ENCODE data around the gene CERS2. TPM values are rescaled to one million over a fixed set of nuclear protein-coding genes. Genes with fewer than 3 reads are reported as not detected.

CERS2 gene
- total and polyA plus RNA-seq, 2 of the 4 experiments (the other 2 are of a cell fraction): 118 to 127 TPM

DNA sequence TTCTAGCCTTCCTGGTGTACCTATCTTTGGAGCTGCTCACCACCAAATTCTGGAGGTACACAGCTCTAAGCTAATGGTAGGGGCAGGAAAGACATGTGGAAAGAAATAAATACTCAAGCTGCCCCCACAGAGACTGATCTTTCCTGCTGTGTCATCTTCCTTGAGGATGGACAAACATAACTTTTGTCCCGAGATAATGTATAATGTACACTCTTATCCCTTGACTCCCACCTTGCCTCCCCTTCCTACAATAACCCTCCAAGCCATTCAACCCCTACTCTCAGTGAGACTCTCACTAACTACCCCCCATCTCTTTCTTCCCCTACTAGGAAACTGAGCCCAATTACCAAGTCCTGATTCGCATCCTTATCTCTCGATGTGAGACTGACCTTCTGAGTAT is 19.6 kb upstream of the CERS2 start (continued):
- TF ChIP-seq BHLHE40 (IDR thresholded peaks at IDR 0.05; ENCODE audit: low read depth, low read length): no peak
- no peak for TF ChIP-seq MXI1 (IDR thresholded peaks at IDR 0.05; ENCODE audit: borderline replicate concordance, low read depth, low read length)

DNA sequence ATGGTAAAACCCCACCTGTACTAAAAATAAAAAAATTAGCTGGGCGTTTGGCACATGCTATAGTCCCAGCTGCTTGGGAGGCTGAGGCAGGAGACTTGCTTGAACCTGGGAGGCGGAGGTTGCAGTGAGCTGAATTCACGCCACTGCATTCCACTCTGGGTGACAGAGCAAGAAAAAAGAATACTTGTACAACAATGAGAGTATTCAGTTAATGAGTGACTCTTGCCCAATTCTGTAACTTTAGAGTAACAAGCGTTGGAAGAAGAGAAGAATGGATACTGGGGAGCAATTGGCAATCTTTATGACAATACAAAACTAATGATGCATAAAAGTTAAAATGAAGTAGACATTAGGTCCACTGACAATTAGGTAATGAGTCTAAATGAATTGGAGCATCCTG is 18.0 kb upstream of the CERS2 start:
- no peak overlapping the region for H3K9ac ChIP-seq (ENCODE audit: low read depth, low read length)
- WGBS, 2 experiments (ENCODE audit: extremely low coverage in 2 of 2, insufficient read length in 1 of 2): 88% methylated on average over 2 of the region's 4 CpGs; no CpG with 5 or more reads in 1 of the 2 experiments
- H3K18ac ChIP-seq (ENCODE audit: low read depth, low read length): no peak overlapping the region
- no peak overlapping the region for H2AK5ac ChIP-seq (ENCODE audit: low read depth, low read length)
- BruUV-seq (replicated peaks): no TSS peak
- H3K4ac ChIP-seq (ENCODE audit: low read depth, low read length): no peak overlapping the region
- no peak overlapping the region for H4K91ac ChIP-seq (ENCODE audit: insufficient read depth, low read depth, low read length)
- peaks cover 11% of the 10 kb centered on the region for H3K36me3 ChIP-seq (ENCODE audit: control insufficient read depth, insufficient read depth, low read length)
- H2AFZ ChIP-seq (replicated peaks; ENCODE audit: low read length, poor library complexity): no peak overlapping the region
- CTCF ChIA-PET: no interaction called here
- H4K20me1 ChIP-seq (ENCODE audit: insufficient read depth, low read length): no peaks in the 10 kb centered on the region
- no peak overlapping the region for H3K14ac ChIP-seq (replicated peaks; ENCODE audit: low read depth, low read length)
- H3K23ac ChIP-seq (ENCODE audit: low read depth, low read length): no peak overlapping the region
- H2BK5ac ChIP-seq (ENCODE audit: low read depth, low read length, poor library complexity, severe bottlenecking): no peak overlapping the region
- no peak overlapping the region for H3K27ac ChIP-seq (ENCODE audit: insufficient read depth, low read length)
- H2AK9ac ChIP-seq (replicated peaks; ENCODE audit: low read depth, low read length, poor library complexity): no peak overlapping the region
- peaks cover 2% of the 10 kb centered on the region; the same call in 1 of the 2 replicates for H3K27me3 ChIP-seq (ENCODE audit: control insufficient read depth, insufficient read depth, low read length)
- intact Hi-C loops (cut with micrococcal nuclease): no loop called here
- no peak overlapping the region for H3K4me2 ChIP-seq (ENCODE audit: low read depth, low read length)
- dilution Hi-C loops (cut with HindIII; ENCODE audit: low sequenced_read_pairs, unreplicated experiment): no loop called here
- H3K4me1 ChIP-seq (ENCODE audit: control insufficient read depth, insufficient read depth, low read length): no peaks in the 10 kb centered on the region
- no peak overlapping the region for H3K56ac ChIP-seq (ENCODE audit: extremely low read depth, insufficient read depth, low read length)
- ATAC-seq (ENCODE audit: low read depth) (no peak), DNase-seq (no peak)
- H3K9me1 ChIP-seq (ENCODE audit: insufficient read depth, low read length): no peaks in the 10 kb centered on the region
- H2BK15ac ChIP-seq (ENCODE audit: low read depth, low read length): no peak overlapping the region
- H4K5ac ChIP-seq (ENCODE audit: low read depth, low read length): no peak overlapping the region
- POLR2A ChIA-PET (ENCODE audit: unreplicated experiment): no interaction called here
- H3K9me3 ChIP-seq (ENCODE audit: control insufficient read depth, insufficient read depth, low read length): no peaks in the 10 kb centered on the region
- no peak overlapping the region for H2BK20ac ChIP-seq (ENCODE audit: low read depth, low read length)
- H3K79me1 ChIP-seq (ENCODE audit: low read depth in 1 of 2, low read length in 2 of 2): no peaks in the 10 kb centered on the region
- in situ Hi-C loops (cut with MboI; ENCODE audit: low sequenced_read_pairs): no loop called here
- no peak overlapping the region for H2BK120ac ChIP-seq (ENCODE audit: low read depth, low read length)
- H4K8ac ChIP-seq (ENCODE audit: low read depth in 2 of 2, low read length in 2 of 2): no peak overlapping the region
- no peak overlapping the region for H3K4me3 ChIP-seq (ENCODE audit: insufficient read depth, low read depth, low read length)
- TF ChIP-seq RCOR1 (IDR thresholded peaks at IDR 0.05; ENCODE audit: insufficient replicate concordance, low read length) (no peak), RFX5 (IDR thresholded peaks at IDR 0.05; ENCODE audit: low read depth, low read length) (no peak), MAFK (IDR thresholded peaks at IDR 0.05; ENCODE audit: low read depth, low read length) (no peak), MAZ (IDR thresholded peaks at IDR 0.05; ENCODE audit: borderline replicate concordance, low read depth, low read length) (no peak), FOS (IDR thresholded peaks at IDR 0.05; ENCODE audit: low read depth, low read length) (no peak), POLR2A (IDR thresholded peaks at IDR 0.05; ENCODE audit: low read depth, low read length) (no peak), BHLHE40 (IDR thresholded peaks at IDR 0.05; ENCODE audit: low read depth, low read length) (no peak), CEBPB (IDR thresholded peaks at IDR 0.05; ENCODE audit: low read depth, low read length) (no peak), MXI1 (IDR thresholded peaks at IDR 0.05; ENCODE audit: borderline replicate concordance, low read depth, low read length) (no peak), SMC3 (IDR thresholded peaks at IDR 0.05; ENCODE audit: low read depth, low read length) (no peak), NFE2L2 (IDR thresholded peaks at IDR 0.05; ENCODE audit: low read depth, low read length) (no peak), RAD21 (IDR thresholded peaks at IDR 0.05; ENCODE audit: low read length) (no peak), CHD1 (IDR thresholded peaks at IDR 0.05; ENCODE audit: low read depth, low read length) (no peak)
- TF ChIP-seq, protein P1, sequence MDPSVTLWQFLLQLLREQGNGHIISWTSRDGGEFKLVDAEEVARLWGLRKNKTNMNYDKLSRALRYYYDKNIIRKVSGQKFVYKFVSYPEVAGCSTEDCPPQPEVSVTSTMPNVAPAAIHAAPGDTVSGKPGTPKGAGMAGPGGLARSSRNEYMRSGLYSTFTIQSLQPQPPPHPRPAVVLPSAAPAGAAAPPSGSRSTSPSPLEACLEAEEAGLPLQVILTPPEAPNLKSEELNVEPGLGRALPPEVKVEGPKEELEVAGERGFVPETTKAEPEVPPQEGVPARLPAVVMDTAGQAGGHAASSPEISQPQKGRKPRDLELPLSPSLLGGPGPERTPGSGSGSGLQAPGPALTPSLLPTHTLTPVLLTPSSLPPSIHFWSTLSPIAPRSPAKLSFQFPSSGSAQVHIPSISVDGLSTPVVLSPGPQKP (IDR thresholded peaks at IDR 0.05; ENCODE audit: borderline replicate concordance, low read depth, low read length): no peak
- TF ChIP-seq, protein P2, sequence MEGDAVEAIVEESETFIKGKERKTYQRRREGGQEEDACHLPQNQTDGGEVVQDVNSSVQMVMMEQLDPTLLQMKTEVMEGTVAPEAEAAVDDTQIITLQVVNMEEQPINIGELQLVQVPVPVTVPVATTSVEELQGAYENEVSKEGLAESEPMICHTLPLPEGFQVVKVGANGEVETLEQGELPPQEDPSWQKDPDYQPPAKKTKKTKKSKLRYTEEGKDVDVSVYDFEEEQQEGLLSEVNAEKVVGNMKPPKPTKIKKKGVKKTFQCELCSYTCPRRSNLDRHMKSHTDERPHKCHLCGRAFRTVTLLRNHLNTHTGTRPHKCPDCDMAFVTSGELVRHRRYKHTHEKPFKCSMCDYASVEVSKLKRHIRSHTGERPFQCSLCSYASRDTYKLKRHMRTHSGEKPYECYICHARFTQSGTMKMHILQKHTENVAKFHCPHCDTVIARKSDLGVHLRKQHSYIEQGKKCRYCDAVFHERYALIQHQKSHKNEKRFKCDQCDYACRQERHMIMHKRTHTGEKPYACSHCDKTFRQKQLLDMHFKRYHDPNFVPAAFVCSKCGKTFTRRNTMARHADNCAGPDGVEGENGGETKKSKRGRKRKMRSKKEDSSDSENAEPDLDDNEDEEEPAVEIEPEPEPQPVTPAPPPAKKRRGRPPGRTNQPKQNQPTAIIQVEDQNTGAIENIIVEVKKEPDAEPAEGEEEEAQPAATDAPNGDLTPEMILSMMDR (conservative IDR thresholded peaks at IDR 0.05; ENCODE audit: low read depth, low read length): no peak
